HG03460 (cell line): Measurements from ENCODE around the gene TYMS.

Source experiments
- ATAC-seq: cut with Tn5 transposase; IDR thresholded peaks from one replicate; pipeline ENCODE4 v1.9.1; 2021; ENCODE audit not compliant: unreplicated experiment

TYMS gene

GRCh38 chr18:657311-658000 is at the start of gene TYMS:
Gene TYMS, plus strand, starts transcription at chr18:657653. Its CDS starts 90 bp downstream, at chr18:657743.
- ATAC-seq = peak; percentile 44

- no peak for ATAC-seq
These were observed 49.5 kb upstream of the TYMS start for GRCh38 chr18:607930-608329.

GRCh38 chr18:610214-610928 is 47.1 kb upstream of the TYMS start:
- ATAC-seq = no peak

GRCh38 chr18:612156-612555 is 45.3 kb upstream of the TYMS start:
- no peak for ATAC-seq

GRCh38 chr18:614193-614592 is 43.3 kb upstream of the TYMS start:
- ATAC-seq = no peak

DNA sequence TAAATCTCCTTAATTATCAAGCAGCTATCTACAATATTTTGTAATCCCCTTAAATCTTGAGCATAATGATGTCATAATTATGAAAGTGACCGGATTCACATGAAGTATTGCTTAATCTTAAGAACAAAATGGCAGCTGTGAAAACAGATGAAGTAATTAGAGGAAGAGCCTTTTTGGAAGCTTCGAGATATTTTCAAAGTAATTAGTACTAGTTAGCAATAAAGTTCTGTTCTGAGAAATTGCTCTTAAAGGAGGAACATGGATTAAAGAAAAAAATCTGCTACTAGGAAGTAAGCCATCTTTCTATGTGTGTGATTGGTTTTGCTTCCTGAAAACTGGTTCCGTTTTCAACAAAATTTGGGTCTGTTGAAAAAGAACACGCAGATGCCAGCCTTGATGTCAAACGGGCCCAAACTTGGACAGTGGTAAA is 42.3 kb upstream of the TYMS start:
- ATAC-seq = no peak

- no peak for ATAC-seq
These were observed 41.7 kb upstream of the TYMS start for GRCh38 chr18:615773-616172.

DNA sequence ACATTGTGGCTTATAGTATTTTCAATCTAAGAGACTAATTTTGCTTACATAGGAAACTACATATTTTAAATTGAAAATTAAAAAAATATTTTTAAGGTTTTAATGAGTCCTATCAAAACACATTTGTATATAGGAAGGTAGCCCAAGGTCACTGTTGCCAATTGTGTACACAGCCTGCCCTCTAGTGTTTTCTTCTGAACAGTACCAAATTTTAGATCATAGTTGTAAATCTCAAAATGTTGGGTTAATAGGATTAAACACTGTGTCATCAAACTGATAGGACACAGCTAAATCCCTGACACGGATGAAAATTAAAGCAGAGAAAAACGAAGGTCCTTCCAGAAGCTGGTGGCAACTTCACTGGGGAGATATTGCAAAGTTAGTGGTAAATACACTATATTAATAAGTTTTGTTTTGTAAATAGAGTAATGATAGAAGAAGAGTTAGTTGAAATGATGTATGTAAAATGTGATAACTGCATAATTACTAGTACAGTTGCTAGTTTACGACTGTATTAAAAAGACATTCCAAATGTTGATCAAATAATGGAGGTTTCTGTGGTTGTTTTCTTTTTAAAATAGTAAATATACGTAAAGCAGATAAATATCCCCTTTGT is 41.0 kb upstream of the TYMS start:
- no peak for ATAC-seq

DNA sequence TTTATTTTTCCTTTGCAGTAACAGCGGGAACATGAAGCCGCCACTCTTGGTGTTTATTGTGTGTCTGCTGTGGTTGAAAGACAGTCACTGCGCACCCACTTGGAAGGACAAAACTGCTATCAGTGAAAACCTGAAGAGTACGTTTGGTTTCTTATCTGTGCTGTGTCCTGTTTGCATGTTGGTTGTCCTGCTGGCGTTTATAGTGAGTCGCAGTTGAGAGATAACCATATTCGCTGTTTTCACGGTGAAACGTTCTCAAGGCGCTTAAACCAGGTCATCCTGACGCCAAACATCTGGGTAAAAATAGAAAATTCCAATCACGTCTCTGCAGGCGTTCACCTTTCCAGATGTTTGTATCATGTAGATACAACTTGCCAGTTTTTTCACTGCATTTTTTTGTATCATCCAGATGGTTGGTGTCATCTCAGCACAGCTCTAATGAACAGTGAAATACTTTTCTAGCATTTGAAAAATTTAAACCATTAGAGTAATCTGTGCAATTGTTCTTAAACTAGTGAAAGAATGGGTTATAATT is 39.4 kb upstream of the TYMS start:
- no peak for ATAC-seq

DNA sequence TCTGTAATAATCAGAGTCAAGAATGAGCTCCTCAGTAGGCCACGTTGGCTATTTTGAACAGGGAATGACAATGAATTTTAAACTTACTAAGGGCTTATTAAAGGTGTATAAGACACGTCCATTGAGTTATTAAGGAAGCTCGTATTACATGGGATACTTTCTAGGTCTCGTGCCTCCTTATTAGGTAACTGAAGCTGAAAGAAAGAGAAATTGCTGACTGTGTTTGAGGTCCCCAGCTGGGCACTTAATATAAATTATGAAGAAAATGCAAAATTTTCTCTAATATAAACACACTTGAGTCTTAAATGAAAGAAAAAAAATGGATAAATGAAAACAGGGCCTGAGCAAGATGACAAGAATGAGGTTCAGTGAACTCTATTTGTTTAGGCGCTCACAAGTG is 38.8 kb upstream of the TYMS start:
- no peak for ATAC-seq

DNA sequence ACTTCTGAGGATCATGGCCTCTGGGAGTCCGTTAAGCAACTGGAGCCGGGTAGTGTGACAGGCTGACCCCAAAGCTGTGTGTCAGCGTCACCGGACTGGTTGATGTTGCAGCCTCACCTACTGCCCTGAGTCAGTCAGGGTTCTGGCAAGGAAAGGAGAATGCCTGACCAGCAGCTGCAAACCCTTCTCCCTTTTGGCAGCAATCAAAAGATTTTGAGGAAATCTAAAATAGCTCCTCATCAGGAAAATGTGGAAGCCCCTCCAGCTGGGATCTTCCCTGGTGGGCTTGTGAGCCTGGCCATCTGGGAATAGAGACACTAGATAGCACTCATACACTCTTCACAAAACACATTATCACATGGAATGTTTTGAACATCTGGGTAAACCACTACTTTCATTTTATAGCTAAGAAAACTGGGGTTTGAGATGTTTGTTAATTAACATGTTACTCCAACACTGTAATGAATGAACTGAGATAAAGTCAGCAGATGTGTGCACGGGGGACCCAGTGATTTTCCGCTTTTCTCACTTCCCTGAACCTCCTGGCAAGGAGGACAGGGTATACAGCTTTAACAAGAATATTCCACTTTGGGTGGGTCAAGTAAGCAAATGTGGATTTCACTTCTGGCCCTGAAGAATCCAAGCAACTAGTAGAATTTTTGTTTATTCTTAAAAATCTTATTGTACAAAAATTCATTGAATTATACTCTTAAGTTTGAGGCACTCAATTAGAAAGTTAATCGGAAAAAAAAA is 36.0 kb upstream of the TYMS start:
- no peak for ATAC-seq

GRCh38 chr18:622289-622688 is 35.2 kb upstream of the TYMS start:
- ATAC-seq = no peak

DNA sequence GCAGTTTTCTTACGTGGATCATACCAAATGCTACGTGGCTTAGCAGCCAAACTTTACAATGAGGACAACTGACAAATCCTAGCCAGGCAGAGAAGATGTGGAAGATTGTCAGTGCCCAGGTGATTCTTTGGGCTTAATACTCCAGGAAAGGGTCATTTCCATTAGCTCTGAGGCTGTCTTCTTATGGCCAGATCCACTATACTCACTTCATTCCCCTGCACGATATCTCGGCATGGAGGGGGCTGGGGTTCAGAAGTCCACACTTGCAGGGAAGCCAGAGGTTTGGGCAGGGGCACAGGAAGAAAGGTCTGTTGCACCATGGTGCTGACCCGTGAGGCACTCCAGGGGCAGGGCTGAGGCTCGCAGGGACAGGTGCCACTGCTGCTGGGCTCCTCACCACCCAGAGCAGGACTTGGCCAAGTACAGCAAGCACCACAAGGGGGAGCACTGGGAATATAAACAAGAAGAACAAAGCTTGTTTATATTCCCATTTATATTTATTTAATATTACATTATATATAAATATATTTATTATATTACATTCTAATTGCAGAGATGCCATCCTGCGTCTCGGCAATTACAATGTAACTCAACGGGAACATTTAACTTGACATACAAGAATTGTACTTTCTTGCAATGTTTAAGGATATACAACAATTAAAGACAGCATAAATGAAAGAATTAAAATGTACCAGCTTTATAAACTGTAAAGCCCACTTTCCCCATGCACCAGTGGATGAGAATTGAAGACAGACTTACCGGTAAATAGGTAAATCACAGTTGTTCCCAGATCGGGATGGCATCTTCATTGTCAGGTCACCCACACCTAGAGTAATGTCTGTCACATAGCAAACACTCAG is 33.5 kb upstream of the TYMS start:
- ATAC-seq = peak; percentile 68

DNA sequence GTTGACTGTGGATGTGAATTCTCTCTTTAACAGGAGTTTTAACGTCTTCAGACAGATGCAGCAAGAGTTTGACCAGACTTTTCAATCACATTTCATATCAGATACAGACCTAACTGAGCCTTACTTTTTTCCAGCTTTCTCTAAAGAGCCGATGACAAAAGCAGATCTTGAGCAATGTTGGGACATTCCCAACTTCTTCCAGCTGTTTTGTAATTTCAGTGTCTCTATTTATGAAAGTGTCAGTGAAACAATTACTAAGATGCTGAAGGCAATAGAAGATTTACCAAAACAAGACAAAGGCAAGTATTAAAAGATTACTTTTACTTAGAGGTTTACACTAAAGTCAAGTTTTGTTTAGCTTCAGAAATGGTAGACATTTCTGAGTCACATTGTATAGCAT is 30.2 kb upstream of the TYMS start:
- no peak for ATAC-seq

DNA sequence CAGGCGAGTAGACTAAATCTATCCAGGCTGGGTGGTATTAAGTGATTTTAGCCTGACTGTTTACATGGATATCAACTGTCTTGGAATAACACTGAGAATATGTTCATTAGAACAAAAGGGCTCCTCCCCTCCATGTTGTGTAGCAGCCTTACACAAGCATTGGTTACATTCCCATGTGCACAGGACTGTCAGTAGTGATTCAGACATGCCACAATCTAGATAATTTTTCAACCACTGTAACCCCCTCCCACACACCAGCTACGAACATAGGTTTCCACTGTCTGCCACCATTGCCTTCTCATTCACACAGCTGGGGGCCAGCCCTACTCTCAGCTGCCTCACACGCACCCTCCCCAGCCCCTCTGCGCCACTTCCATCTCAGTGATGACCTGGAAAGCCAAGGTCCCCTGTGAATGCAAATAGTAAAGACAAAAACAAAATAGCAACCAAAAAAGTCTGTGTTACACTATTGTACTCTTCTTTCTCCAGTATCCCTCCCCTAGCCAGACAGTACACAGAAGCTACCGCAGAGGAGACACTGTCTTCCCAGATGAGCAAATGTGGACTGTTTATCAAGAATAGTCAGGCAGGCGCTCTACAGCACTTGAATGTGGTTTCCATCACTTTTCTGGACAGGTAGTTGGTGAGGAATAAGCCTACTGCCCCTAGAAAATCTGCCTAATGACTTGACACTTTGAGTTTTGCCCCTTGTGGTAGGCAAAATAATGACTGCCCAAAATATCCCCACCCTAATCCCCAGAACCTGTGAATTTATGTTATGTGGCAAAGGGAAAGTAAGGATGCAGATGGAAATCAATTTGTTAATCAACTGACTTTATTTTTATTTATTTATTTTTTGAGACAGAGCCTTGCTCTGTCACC is 27.9 kb upstream of the TYMS start:
- ATAC-seq = no peak

- no peak for ATAC-seq
These were observed 25.9 kb upstream of the TYMS start for GRCh38 chr18:631560-631959.

- ATAC-seq = no peak
These were observed 22.9 kb upstream of the TYMS start for GRCh38 chr18:634551-635045.

DNA sequence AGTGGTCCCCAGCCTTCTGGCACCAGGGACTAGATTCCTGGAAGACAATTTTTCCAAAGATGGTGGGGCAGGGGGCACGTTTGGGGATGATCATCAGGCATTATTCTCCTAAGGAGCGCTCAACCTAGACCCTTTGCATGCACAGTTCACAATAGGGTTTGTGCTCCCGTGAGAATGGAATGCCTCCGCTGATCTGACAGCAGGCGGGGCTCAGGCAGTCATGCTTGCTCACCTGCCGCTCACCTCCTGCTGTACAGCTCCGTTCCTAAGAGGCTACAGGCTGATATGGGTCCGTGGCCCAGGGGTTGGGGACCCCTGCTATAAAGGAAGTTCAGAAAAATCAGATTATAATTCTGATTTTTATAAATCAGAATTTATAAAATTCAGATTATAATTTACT is 22.3 kb upstream of the TYMS start:
- ATAC-seq = no peak

GRCh38 chr18:641224-641623 is 16.2 kb upstream of the TYMS start:
- ATAC-seq = no peak
